H1 (cell line): ENCODE data around the gene UFC1. TPM values are rescaled to one million over a fixed set of nuclear protein-coding genes. Genes with fewer than 3 reads are reported as not detected.
A peak's percentile ranks its signal among the peaks of the same experiment; 100 is the strongest.

Experiments
- CTCF ChIA-PET: fragments of 300-600 bp; sonication (Branson Sonifier 250); formaldehyde crosslinking; loops from one replicate; lab custom pipeline; 2021; ENCODE audit not compliant: partially characterized antibody; lab: Charles Lee
- POLR2A ChIA-PET: fragments of 300-600 bp; sonication (Branson Sonifier 250); formaldehyde crosslinking; loops from one replicate; lab custom pipeline; 2021; ENCODE audit warnings: inconsistent platforms; ENCODE audit not compliant: partially characterized antibody; lab: Charles Lee
- DNase-seq, 2 experiments: peaks; one replicate each; pipeline versions ENCODE4 v3.0.0 to v3.0.0-alpha.2; 2010 to 2022; ENCODE audit warnings: low spot score in 2 of 2, low read depth in 1 of 2, mixed read lengths in 1 of 2
- FAIRE-seq: peaks from 2 replicates; lab custom pipeline; 2011; peaks lifted over from hg19 to GRCh38; lab: Jason Lieb, UNC
- H2AFZ ChIP-seq: 2 replicates; pipeline ENCODE4 v1.8.1; 2012; ENCODE audit warnings: low read length, inconsistent platforms
- H2AK5ac ChIP-seq: 2 replicates; pipeline ENCODE4 v1.6.1; 2013; ENCODE audit warnings: low read depth, low read length
- H2BK120ac ChIP-seq: replicated peaks from 2 replicates; pipeline ENCODE3; 2013; ENCODE audit warnings: low read depth, low read length, inconsistent platforms
- H2BK12ac ChIP-seq: 2 replicates; pipeline ENCODE4 v1.6.1; 2013; ENCODE audit warnings: low read depth, low read length
- H2BK15ac ChIP-seq: 2 replicates; pipeline ENCODE4 v1.6.1; 2013; ENCODE audit warnings: low read length
- H2BK20ac ChIP-seq: 2 replicates; pipeline ENCODE4 v1.6.1; 2013; ENCODE audit warnings: low read length
- H2BK5ac ChIP-seq: 2 replicates; pipeline ENCODE4 v1.6.1; 2013; ENCODE audit warnings: low read depth, low read length
- H3K14ac ChIP-seq: 2 replicates; pipeline ENCODE4 v1.6.1; 2013; ENCODE audit warnings: inconsistent platforms; ENCODE audit not compliant: insufficient read length
- H3K18ac ChIP-seq: 2 replicates; pipeline ENCODE4 v1.6.1; 2013; ENCODE audit warnings: low read length; ENCODE audit errors: extremely low read depth
- H3K23ac ChIP-seq: 2 replicates; pipeline ENCODE4 v1.6.1; 2013; ENCODE audit warnings: inconsistent platforms; ENCODE audit not compliant: insufficient read length
- H3K23me2 ChIP-seq: 2 replicates; pipeline ENCODE4 v1.6.1; 2013; ENCODE audit warnings: low read depth, low read length
- H3K27ac ChIP-seq: 2 replicates; pipeline ENCODE4 v1.6.1; 2011; ENCODE audit warnings: low read depth, low read length, inconsistent platforms
- H3K27me3 ChIP-seq, 4 experiments: replicated peaks in 1 of 4; 1 replicate in 1 of 4; 2 replicates in 3 of 4; pipeline versions ENCODE4 v1.6.1 to v1.8.1; 2011 to 2013; ENCODE audit warnings: low read length in 3 of 4, mild to moderate bottlenecking in 3 of 4, inconsistent platforms in 2 of 4, mixed read lengths in 2 of 4, moderate library complexity in 1 of 4; ENCODE audit not compliant: control insufficient read depth in 3 of 4, insufficient read depth in 3 of 4; ENCODE audit errors: extremely low read depth in 1 of 4
- H3K36me3 ChIP-seq, 4 experiments: 2 replicates each; pipeline versions ENCODE4 v1.6.1 to v1.8.1; 2011 to 2013; ENCODE audit warnings: mild to moderate bottlenecking in 4 of 4, low read length in 3 of 4, moderate library complexity in 2 of 4, control low read depth in 1 of 4, inconsistent platforms in 1 of 4; ENCODE audit not compliant: insufficient read depth in 4 of 4, control insufficient read depth in 2 of 4
- H3K4ac ChIP-seq: replicated peaks from 2 replicates; pipeline ENCODE3; 2013; ENCODE audit warnings: low read length, low read depth, mixed read lengths, inconsistent platforms; ENCODE audit not compliant: insufficient read length
- H3K4me1 ChIP-seq, 4 experiments: replicated peaks in 1 of 4; 1 replicate in 1 of 4; 2 replicates in 3 of 4; pipeline versions ENCODE4 v1.6.1 to v1.8.1; 2011 to 2013; ENCODE audit warnings: low read length in 3 of 4, inconsistent platforms in 2 of 4, mixed read lengths in 1 of 4; ENCODE audit not compliant: insufficient read depth in 4 of 4, control insufficient read depth in 3 of 4
- H3K4me2 ChIP-seq, 2 experiments: 2 replicates each; pipeline versions ENCODE4 v1.6.1 to v1.8.1; 2011 to 2013; ENCODE audit warnings: low read depth in 2 of 2, low read length in 2 of 2, control low read depth in 1 of 2, inconsistent platforms in 1 of 2, mild to moderate bottlenecking in 1 of 2; ENCODE audit not compliant: insufficient read depth in 1 of 2
- H3K4me3 ChIP-seq, 4 experiments: fragments of 200-600, 300-600 bp in 1 of 4; sonication (generic), shearing (Covaris generic), sonication (Bioruptor Twin) in 1 of 4; 2 replicates each; pipeline versions ENCODE4 v1.5.1 to v1.8.1; 2011 to 2016; ENCODE audit warnings: low read length in 4 of 4, low read depth in 3 of 4, control low read depth in 2 of 4, inconsistent platforms in 2 of 4, mild to moderate bottlenecking in 2 of 4, mixed read lengths in 1 of 4, moderate library complexity in 1 of 4; ENCODE audit not compliant: insufficient read depth in 2 of 4; ENCODE audit errors: extremely low read depth in 1 of 4
- H3K56ac ChIP-seq: replicated peaks from 2 replicates; pipeline ENCODE3; 2013; ENCODE audit warnings: low read depth, mild to moderate bottlenecking, mixed read lengths, low read length, inconsistent platforms; ENCODE audit not compliant: insufficient read length
- H3K79me1 ChIP-seq: 2 replicates; pipeline ENCODE4 v1.6.1; 2013; ENCODE audit warnings: low read depth, low read length, control low read depth
- H3K79me2 ChIP-seq, 2 experiments: 2 replicates each; pipeline versions ENCODE4 v1.6.1 to v1.8.1; 2012 to 2013; ENCODE audit warnings: low read length in 2 of 2, mild to moderate bottlenecking in 2 of 2, inconsistent platforms in 1 of 2; ENCODE audit not compliant: insufficient read depth in 2 of 2, control insufficient read depth in 1 of 2
- H3K9ac ChIP-seq, 4 experiments: replicated peaks in 1 of 4; 1 replicate in 1 of 4; 2 replicates in 3 of 4; pipeline versions ENCODE4 v1.6.1 to v1.8.1; 2011 to 2013; ENCODE audit warnings: low read depth in 3 of 4, low read length in 3 of 4, control low read depth in 2 of 4, mild to moderate bottlenecking in 2 of 4, moderate library complexity in 2 of 4, inconsistent platforms in 1 of 4; ENCODE audit errors: extremely low read depth in 1 of 4
- H3K9me3 ChIP-seq, 2 experiments: 2 replicates each; pipeline versions ENCODE4 v1.6.1 to v1.8.1; 2012 to 2013; ENCODE audit warnings: mild to moderate bottlenecking in 2 of 2, moderate library complexity in 2 of 2, control low read depth in 1 of 2, inconsistent platforms in 1 of 2, low read depth in 1 of 2, low read length in 1 of 2, mixed read lengths in 1 of 2; ENCODE audit not compliant: insufficient read depth in 2 of 2
- H4K20me1 ChIP-seq, 2 experiments: replicated peaks in 1 of 2; 2 replicates each; pipeline versions ENCODE3 to v1.8.1; 2011 to 2013; ENCODE audit warnings: inconsistent platforms in 2 of 2, low read length in 2 of 2, mild to moderate bottlenecking in 1 of 2; ENCODE audit not compliant: insufficient read depth in 2 of 2, control insufficient read depth in 1 of 2
- H4K5ac ChIP-seq: 2 replicates; pipeline ENCODE4 v1.6.1; 2013; ENCODE audit warnings: low read length, low read depth, mixed read lengths, inconsistent platforms; ENCODE audit not compliant: insufficient read length
- H4K8ac ChIP-seq: 2 replicates; pipeline ENCODE4 v1.8.0; 2013; ENCODE audit warnings: mild to moderate bottlenecking, moderate library complexity, low read length, inconsistent platforms; ENCODE audit not compliant: insufficient read depth; ENCODE audit errors: extremely low read depth
- H4K91ac ChIP-seq: replicated peaks from 2 replicates; pipeline ENCODE3; 2013; ENCODE audit warnings: low read length, mixed read lengths, inconsistent platforms; ENCODE audit not compliant: insufficient read length
- ASH2L ChIP-seq: fragments of 200-600, 300-600 bp; sonication (generic); IDR thresholded peaks from one replicate; pipeline ENCODE4 v1.7.1; 2017; ENCODE audit warnings: low read length
- BCL11A ChIP-seq, 2 experiments: IDR thresholded peaks; one replicate each; pipeline ENCODE4 v1.6.1; 2011; ENCODE audit warnings: low read depth in 2 of 2, low read length in 2 of 2, mild to moderate bottlenecking in 2 of 2
- BRCA1 ChIP-seq: IDR thresholded peaks from 2 replicates; pipeline ENCODE4 v1.6.1; 2012; ENCODE audit warnings: low read depth, low read length, improper control_type of control experiment
- CHD2 ChIP-seq: IDR thresholded peaks from 2 replicates; pipeline ENCODE4 v1.6.1; 2012; ENCODE audit warnings: low read length, improper control_type of control experiment
- EGR1 ChIP-seq: IDR thresholded peaks from 2 replicates; pipeline ENCODE4 v1.6.1; 2011; ENCODE audit warnings: low read depth, low read length, borderline replicate concordance
- HDAC6 ChIP-seq: IDR thresholded peaks from one replicate; pipeline ENCODE4 v1.7.1; 2012; ENCODE audit warnings: low read depth, mild to moderate bottlenecking, inconsistent platforms, low read length, moderate library complexity
- NANOG ChIP-seq: IDR thresholded peaks from 2 replicates; pipeline ENCODE4 v1.6.1; 2011; ENCODE audit warnings: low read length, low read depth, mild to moderate bottlenecking, inconsistent platforms; ENCODE audit not compliant: insufficient read depth, poor library complexity, severe bottlenecking
- PHF8 ChIP-seq: fragments of 200-600 bp; sonication (generic); conservative IDR thresholded peaks from 2 replicates; pipeline ENCODE4 v1.7.1; 2012; ENCODE audit warnings: low read depth, mild to moderate bottlenecking, inconsistent platforms, low read length, moderate library complexity
- SAP30 ChIP-seq: fragments of 300-600 bp; sonication (generic); IDR thresholded peaks from 2 replicates; pipeline ENCODE4 v1.7.1; 2012; ENCODE audit warnings: low read length, moderate library complexity, mild to moderate bottlenecking, inconsistent platforms; ENCODE audit not compliant: insufficient read depth, insufficient replicate concordance
- SIN3A ChIP-seq, 2 experiments: IDR thresholded peaks in 1 of 2; conservative IDR thresholded peaks in 1 of 2; 2 replicates each; pipeline ENCODE4 v1.6.1; 2011 to 2012; ENCODE audit warnings: low read length in 2 of 2, improper control_type of control experiment in 1 of 2, low read depth in 1 of 2, mild to moderate bottlenecking in 1 of 2
- SP2 ChIP-seq: IDR thresholded peaks from 2 replicates; pipeline ENCODE4 v1.6.1; 2012; ENCODE audit warnings: mild to moderate bottlenecking, low read length, inconsistent platforms
- TBP ChIP-seq: IDR thresholded peaks from 2 replicates; pipeline ENCODE4 v1.6.1; 2011; ENCODE audit warnings: low read depth, low read length, improper control_type of control experiment
- YY1 ChIP-seq: IDR thresholded peaks from 2 replicates; pipeline ENCODE4 v1.6.1; 2011; ENCODE audit warnings: low read depth, mild to moderate bottlenecking, low read length
- ZNF274 ChIP-seq: IDR thresholded peaks from 2 replicates; pipeline ENCODE4 v1.7.0; 2012; ENCODE audit warnings: low read length, borderline replicate concordance; ENCODE audit errors: extremely low read depth
- WGBS, 2 experiments: shearing (Covaris generic) in 1 of 2; methylation state at CpG; one replicate each; pipeline versions ENCODE4 v1.1.6 to v1.1.7; 2013 to 2015; ENCODE audit warnings: low lambda C conversion rate in 2 of 2, mixed read lengths in 2 of 2, inconsistent platforms in 1 of 2, low coverage in 1 of 2, missing lambda C conversion rate in 1 of 2; ENCODE audit not compliant: insufficient replicate concordance in 2 of 2, insufficient coverage in 1 of 2, insufficient read length in 1 of 2; ENCODE audit errors: extremely low coverage in 1 of 2, missing lambda C conversion rate in 1 of 2; 5-methylcytosine and 5-hydroxymethylcytosine counted together
- polyA plus RNA-seq, 7 experiments: library from polyadenylated mRNA; depleted of rRNA in 3 of 7; stranded (reverse) in 5 of 7; unstranded in 2 of 7; fragments of >200 nt in 5 of 7; fragments of 200-250 nt in 2 of 7; gene quantifications; 1 replicate in 5 of 7; 2 replicates in 1 of 7; 4 replicates in 1 of 7; pipeline versions ENCODE4 v1.2.1 to v1.2.3, GENCODE V29; 2011 to 2013; ENCODE audit warnings: missing spikeins in 2 of 7, mixed read lengths in 2 of 7
- total RNA-seq: library from RNA; stranded (reverse); fragmentation: NEBNext Ultra II Directional; extraction: Animal tissue kit (Norgen Biotek cat#: 25700); gene quantifications from 2 replicates; pipeline ENCODE4 v1.2.1, GENCODE V29; 2021

Gene UFC1
- total and polyA plus RNA-seq, 2 of the 8 experiments (the other 6 are each of a cell fraction or from before 2014, with no cell fraction given): 67.8 to 102 TPM

DNA sequence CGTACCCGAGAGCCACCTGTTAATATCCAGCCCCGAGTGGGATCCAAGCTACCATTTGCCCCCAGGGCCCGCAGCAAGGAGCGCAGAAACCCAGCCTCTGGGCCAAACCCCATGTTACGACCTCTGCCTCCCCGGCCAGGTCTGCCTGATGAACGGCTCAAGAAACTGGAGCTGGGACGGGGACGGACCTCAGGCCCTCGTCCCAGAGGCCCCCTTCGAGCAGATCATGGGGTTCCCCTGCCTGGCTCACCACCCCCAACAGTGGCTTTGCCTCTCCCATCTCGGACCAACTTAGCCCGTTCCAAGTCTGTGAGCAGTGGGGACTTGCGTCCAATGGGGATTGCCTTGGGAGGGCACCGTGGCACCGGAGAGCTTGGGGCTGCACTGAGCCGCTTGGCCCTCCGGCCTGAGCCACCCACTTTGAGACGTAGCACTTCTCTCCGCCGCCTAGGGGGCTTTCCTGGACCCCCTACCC, 6.9 kb downstream of the UFC1 start:
- Histone ChIP-seq H3K4me3 (no peak overlapping the region), H3K27me3 (no peaks in the 10 kb centered on the region), H2BK20ac (no peak overlapping the region), H3K4me2 (peak overlapping the region in 1 of 2 experiments; percentile 63; a peak in 1 of 4 replicates), H4K91ac (no peak overlapping the region), H3K56ac (no peak overlapping the region), H3K9me3 (no peaks in the 10 kb centered on the region), H2AK5ac (no peak overlapping the region), H3K9ac (no peak overlapping the region), H3K4ac (no peak overlapping the region), H2AFZ (no peak overlapping the region), H4K8ac (no peak overlapping the region), H3K23me2 (peaks cover 6% of the 10 kb centered on the region), H3K79me1 (no peaks in the 10 kb centered on the region; the same call in 1 of the 2 replicates), H2BK15ac (no peak overlapping the region), H4K20me1 (no peaks in the 10 kb centered on the region), H3K23ac (no peak overlapping the region), H3K27ac (no peak overlapping the region), H2BK5ac (no peak overlapping the region), H3K36me3 (peaks cover 2 to 12% (median 7%) of the 10 kb centered on the region in 4 experiments; a peak in 5 of 8 replicates), H3K14ac (no peak overlapping the region), H2BK120ac (no peak overlapping the region), H3K4me1 (peaks cover 0 to 20% (median 8%) of the 10 kb centered on the region in 4 experiments; a peak in 5 of 7 replicates), H4K5ac (no peak overlapping the region), H2BK12ac (no peak overlapping the region), H3K79me2 (no peaks in the 10 kb centered on the region; a peak in 1 of 4 replicates), H3K18ac (no peak overlapping the region)
- CTCF ChIA-PET: interaction anchor here (1.1 kb wide), 2 partner anchors 11 to 152 kb away, joined by 3 read pairs; no protein-coding TSS in a partner anchor
- POLR2A ChIA-PET: interaction anchor here (0.6 to 0.9 kb wide), 2 partner anchors 11 to 59 kb away, joined by 3 read pairs; no protein-coding TSS in a partner anchor
- FAIRE-seq: no peak
- WGBS, 2 experiments: 91% methylated on average over 22 of the region's 22 CpGs; no CpG with 5 or more reads in 1 of the 2 experiments
- DNase-seq: no peak
- no peak for TF ChIP-seq PHF8
- no peak for TF ChIP-seq SP2
- TF ChIP-seq BCL11A (IDR thresholded peaks at IDR 0.05; ENCODE audit: low read depth in 2 of 2, low read length in 2 of 2): no peak
- no peak for TF ChIP-seq ASH2L
- TF ChIP-seq YY1: no peak
- TF ChIP-seq NANOG: no peak
- no peak for TF ChIP-seq HDAC6
- no peak for TF ChIP-seq BRCA1
- no peak for TF ChIP-seq SIN3A (conservative IDR thresholded peaks at IDR 0.05 in 1 of 2, IDR thresholded peaks at IDR 0.05 in 1 of 2; ENCODE audit: low read depth in 1 of 2, low read length in 2 of 2)
- no peak for TF ChIP-seq ZNF274
- no peak for TF ChIP-seq CHD2
- TF ChIP-seq TBP: no peak
- TF ChIP-seq EGR1: no peak
- no peak for TF ChIP-seq SAP30
